Erythroblast (primary cell): ENCODE results near the gene APOL2.

ENCODE experiments used
- GATA1 ChIP-seq: IDR thresholded peaks from 2 replicates; pipeline ENCODE4 v1.6.1; 2011; ENCODE audit warnings: low read depth, mild to moderate bottlenecking, control low read depth, low read length, moderate library complexity
- POLR2A ChIP-seq: IDR thresholded peaks from 2 replicates; pipeline ENCODE4 v1.6.1; 2011; ENCODE audit warnings: mild to moderate bottlenecking, low read length

GRCh38 chr22:36183446-36183845, 55.9 kb downstream of the APOL2 start:
- TF ChIP-seq POLR2A (no peak), GATA1 (no peak)
